Activated T-helper 1 cell treated with Interleukin-2 at 50 U/mL for 16 hours (primary cell): ENCODE data around the gene ZNF135.

Experiments
- DNase-seq: peaks from one replicate; pipeline ENCODE4 v3.0.0-alpha.2; 2020; ENCODE audit warnings: low read depth

Gene ZNF135

DNA sequence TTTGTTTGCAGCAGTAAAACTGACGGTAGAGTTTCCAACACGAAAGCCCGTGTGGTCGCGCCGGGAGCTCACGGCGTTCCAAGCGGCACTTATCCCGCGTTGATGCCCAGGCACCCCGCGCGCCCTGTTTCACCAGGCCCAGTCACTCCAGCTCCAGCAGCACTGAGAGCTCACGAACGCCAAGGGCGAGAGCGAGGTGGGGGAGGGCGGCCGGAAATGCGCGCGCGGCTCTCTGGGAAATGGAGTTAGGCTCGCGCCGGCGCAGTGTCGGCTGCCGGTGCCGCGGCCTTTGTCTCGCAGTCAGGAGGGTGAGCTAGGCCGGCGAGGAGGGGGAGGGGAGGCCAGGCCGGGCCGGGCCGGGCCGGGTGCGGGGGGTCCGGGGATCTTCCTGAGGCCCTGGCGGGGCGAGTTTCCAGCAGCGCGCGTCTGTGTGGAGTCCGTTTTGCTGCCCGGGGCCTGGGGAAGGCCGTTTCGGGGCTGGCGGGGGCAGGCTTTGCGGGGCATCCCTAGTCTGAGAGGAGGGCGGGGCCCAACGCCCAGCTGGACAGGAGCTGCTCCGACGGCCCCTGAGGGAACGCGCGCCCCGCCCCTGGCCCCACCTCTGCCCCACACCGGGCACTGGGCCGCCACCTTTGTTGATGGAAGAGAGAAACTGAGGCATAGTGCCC lies at the start of gene ZNF135:
TSS of gene ZNF135 (plus strand) at position 280 of the 668 bp plus-strand sequence. CDS start 721 bp downstream, outside the sequence.
- peak; percentile 8 for DNase-seq

DNA sequence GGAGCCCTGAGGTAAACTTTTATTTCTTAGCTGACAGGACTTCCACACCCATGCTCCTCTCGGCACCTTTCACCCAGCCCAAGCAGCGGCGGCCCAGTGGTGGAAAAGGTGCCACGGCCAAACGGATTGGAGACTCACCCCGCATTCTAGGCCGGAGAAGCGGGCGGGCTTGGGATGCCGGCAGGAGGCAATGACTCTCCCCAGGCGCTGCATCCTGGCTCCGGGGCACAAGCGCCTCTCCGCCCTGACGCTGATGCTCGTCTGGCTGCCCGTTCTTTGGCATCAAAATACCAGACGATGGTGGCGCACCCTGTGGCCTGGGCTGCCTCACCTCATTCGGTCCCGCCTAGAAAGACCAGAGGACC lies 49.8 kb upstream of the ZNF135 start:
- no peak for DNase-seq

DNA sequence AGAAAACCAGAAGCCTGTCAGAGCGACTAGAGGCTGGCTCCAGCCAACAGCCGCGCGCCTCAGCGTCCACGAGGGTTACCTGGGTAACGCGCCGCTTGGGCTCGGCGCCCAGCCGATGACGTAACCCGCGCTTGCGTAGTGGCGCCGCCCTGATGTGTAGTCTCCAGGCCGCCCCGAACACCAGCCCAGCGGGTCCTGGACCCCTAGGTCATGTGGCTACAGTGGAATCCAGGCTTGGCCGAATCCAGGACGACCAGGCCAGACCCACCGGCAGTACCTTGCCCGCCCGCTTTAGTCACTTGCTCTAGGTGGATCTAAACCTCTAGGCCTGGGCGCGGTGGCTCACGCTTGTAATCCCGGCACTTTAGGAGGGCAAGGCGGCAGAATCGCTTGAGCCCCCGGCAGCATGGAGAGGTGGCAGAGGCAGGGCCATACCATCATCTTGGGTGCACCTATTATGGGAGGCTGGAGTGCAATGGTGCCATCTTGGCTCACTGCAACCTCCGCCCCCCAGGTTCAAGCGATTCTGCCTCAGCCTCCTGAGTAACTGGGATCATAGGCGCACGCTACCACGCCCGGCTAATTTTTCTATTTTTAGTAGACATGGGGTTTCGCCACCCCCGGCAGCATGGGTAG lies 49.3 kb upstream of the ZNF135 start:
- DNase-seq, result peak; percentile 19

DNA sequence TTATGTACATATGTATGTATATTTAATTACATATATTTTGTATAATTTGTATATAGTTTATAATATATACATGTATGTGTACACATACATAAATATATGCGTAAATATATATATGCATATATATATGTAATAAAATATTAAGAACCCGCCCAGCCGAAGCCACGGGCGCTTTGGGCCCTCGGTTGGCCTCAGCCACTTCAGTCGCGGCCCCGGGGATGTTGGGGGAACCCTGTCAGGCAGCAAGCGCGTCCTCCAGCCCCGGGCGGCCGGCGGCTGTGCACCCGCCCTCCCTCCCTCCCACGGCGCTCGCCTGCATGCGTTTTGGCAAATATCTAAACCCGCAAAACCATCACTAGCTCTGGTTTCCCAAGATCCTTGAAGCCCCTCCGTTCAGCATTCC lies 48.6 kb upstream of the ZNF135 start:
- DNase-seq, result no peak

DNA sequence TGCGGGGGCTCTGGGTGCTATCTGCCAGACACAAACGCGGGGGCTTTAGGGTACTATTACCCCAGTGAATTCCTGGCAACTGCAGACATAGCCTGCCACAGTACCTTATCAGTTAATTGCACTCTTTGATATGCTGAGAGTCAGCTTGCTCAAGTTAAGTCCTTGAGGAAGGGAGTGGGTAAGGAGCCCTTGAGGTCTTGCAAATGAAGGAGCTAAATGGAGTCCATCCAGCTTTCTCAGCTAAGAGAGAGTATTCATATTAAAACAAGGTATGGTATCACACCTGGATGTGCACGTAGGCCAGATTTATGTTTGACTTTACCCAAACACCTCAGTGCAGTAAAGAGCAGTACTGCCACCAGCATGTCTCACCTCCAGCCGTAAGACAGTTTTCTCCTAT lies 44.9 kb upstream of the ZNF135 start:
- no peak for DNase-seq

DNA sequence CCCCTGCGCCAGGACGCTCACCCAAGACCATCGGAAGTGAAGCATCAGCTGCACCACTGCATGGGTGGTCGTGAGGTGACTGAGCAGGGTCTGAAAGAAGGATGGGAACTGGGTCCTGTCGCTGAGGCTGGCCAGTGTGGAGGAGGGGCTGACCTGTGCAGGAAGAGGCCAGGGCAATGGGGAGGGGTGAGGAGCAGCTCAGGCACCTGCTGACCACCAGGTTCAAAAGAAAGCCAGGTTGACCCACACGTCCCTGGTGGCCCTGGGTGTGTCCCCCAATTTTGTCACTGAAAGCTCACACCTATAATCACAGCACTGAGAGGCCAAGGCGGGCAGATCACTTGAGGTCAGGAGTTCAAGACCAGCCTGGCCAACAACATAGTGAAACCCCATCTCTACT lies 39.0 kb upstream of the ZNF135 start:
- DNase-seq, result no peak

DNA sequence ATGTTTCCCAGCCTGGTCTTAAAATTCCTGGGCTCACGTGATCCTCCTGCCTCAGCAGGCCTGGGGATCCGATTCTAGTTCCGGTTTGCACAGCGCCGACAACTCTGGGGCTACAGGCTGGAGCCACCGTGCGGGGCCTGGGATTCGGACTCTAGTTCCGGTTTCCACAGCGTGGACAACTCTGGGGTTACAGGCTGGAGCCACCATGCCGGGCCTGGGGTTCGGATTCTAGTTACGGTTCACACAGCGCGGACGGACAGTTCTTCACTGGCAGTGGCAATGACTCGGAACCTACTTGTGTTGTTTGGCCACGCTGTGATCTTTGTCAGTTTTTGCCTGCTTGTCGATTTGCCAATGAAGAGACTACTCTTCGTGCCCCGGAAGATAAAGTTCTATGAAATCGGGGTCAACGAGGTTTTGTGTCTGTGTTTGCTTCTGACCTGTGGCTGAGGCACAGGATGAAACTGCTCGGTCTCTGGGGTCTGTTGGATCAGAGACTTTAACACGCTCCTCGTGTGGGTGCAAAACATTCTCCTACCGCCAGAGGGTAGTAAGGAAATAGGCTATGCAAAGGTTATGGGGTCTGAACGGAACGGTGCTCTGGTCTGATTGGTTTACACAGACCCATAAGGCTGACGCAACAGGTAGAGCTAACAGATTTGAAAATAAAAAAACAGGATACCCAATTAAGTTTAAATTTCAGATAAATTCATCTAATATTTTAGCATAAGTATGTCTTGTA lies 37.4 kb upstream of the ZNF135 start:
- DNase-seq, result no peak

DNA sequence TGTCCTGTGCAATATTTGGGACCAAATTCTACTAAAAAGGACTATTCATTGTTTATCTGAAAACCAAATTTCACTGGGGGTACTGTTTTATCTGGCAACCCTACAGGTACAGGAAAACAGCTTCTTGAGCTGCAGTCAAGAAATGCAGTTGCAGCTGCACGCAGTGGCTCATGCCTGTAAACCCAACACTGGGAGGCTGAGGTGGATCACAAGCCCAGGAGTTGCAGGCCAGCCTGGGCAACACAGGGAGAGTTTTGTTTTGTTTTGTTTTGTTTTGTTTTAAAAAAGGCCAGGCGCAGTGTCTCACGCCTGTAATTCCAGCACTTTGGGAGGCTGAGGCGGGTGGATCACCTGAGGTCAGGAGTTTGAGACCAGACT lies 36.8 kb upstream of the ZNF135 start:
- DNase-seq, result no peak

DNA sequence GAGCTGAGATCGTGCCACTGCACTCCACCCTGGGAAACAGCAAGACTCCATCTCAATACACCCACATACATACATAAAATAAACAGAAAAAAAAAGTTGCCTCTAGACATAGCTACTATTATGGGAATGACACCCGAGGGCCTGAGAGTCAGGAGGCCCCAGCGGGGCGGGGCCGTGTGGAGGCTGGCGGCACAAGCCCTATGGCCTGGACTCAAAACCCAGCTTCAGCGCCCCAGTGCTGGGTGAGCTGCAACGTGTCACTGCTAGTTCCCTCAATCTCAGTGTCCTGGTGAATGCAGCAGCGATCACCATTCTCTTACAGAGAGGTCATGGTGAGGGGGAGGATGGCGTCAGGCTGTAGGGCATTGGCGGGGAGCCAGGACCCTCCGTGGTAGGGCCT lies 34.4 kb upstream of the ZNF135 start:
- no peak for DNase-seq

DNA sequence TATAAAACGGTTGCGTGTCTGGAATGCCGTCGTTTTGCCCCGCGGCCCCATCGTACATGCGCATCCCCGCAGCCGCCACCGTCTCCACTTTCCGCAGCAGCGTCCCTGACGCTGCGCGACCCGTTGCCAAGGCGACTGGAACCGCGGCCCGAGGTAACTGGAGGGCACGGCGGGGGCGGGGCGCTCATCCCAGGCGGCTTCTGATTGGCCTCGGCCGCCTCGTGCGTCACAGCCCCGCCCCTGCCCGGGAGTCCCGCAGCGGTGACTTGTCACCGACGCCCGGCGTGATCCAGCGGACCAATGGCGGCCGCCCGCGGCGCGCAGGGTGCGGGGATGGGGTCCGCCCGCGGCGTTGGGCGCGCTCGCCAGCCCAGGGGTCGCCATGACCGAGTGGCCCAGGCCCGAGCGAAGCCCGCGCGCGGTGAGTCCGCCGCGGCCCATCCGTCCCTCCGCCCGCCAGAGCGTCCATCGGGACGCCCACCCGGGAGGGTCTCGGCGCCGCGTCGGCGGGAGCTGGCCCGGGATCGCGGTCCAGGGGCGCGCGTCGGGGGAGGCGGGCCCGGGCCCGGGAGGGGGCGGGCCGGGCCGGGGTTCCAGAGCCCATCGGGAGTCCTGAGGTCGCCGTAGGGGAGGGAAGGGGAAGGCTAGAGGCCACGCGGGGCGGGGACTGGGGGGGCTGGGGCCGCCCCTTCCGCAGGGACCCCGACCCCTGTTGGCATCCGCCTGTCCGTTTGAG lies 25.2 kb upstream of the ZNF135 start, which contains the start of gene ZSCAN1:
TSS of gene ZSCAN1 (plus strand) at position 285 of the 736 bp plus-strand sequence. CDS start 3,812 bp downstream, outside the sequence.
- no peak for DNase-seq

DNA sequence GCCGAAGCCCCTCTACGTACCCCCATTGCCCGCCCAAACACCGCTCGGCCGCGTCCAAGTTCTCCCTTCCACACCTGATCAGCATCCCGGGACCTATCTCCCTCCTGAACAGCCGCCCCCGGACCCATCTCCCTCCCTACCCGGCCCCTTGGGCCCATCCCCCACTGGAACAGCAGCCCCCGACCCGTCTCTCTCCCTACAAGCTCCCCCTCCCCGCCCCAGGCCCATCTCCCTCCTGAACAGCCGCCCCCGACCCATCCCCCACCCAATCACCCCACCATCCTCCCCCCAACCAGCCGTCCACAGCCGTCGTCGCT lies 24.6 kb upstream of the ZNF135 start:
- DNase-seq, result no peak

DNA sequence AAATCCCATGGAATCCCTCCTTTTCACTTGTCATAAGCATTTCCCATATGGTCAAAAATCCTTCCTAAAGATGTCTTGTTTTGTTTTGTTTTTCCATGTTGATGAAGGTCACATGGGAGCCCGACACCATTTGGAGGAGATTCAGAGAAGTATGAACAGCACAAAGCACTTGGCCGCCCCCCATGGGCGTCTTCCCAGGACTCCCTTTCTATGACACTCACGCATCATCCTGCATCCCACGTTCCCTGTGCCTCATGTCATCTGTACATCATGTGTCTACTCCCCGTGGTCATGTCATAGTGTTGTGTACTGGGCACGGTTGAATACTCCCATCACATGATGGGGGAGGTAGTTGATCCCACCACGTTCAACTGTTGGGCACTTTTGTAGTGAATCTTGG lies 23.2 kb upstream of the ZNF135 start:
- no peak for DNase-seq

DNA sequence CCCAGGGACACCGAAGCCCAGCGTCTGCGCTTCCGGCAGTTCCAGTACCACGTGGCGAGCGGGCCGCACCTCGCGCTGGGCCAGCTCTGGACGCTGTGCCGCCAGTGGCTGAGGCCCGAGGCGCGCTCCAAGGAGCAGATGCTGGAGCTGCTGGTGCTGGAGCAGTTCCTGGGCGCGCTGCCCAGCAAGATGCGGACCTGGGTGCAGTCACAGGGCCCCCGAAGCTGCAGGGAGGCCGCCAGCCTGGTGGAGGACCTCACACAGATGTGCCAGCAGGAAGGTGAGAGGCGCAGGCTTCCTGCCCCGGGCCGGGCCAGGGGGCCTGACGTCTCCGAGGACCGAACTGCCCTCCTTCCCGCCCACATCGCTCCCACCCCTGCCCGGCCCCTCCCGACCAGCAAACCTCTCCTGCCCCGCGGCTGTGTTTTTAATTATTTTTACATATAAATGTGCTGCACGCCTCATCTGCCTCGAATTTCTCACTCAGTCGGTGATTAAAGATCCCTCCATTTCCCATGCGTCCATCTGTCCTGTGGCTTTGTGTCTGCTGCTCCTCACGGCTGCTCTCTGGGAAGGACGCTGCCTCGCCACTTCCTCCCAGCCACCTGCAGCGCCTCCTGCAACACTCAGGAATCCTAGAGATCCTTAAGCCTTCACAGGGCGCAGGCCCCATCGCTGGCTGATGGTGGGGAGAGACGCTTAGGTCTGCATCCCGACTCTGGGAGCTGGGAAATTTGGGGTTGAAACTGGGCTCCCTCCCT lies 21.0 kb upstream of the ZNF135 start:
- DNase-seq, result no peak

DNA sequence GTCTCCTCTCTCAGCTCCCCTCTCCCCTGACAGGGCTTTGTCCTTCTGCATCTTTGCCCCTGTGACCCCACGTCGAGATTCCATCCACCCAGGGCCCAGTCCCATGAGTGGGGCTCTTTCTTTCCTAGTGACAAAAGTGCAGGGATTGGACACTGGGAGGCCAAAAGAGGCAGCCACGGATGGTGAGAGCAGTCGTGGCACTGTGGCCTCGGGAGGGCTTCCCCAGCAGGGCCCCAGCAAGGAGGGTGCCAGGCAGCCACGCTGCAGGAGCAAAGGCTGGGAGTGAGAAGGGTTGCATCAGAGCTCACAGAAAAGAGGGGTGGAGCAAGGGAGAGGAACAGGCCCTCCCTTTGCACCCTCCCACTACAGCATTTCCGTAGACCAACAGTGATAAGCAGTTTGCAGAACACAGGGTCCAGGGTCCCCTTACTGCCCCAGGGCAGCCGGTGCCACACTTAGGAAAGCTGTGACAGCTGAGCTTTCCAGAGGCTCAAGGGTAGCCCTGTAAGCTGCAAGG lies 20.3 kb upstream of the ZNF135 start:
- no peak for DNase-seq

DNA sequence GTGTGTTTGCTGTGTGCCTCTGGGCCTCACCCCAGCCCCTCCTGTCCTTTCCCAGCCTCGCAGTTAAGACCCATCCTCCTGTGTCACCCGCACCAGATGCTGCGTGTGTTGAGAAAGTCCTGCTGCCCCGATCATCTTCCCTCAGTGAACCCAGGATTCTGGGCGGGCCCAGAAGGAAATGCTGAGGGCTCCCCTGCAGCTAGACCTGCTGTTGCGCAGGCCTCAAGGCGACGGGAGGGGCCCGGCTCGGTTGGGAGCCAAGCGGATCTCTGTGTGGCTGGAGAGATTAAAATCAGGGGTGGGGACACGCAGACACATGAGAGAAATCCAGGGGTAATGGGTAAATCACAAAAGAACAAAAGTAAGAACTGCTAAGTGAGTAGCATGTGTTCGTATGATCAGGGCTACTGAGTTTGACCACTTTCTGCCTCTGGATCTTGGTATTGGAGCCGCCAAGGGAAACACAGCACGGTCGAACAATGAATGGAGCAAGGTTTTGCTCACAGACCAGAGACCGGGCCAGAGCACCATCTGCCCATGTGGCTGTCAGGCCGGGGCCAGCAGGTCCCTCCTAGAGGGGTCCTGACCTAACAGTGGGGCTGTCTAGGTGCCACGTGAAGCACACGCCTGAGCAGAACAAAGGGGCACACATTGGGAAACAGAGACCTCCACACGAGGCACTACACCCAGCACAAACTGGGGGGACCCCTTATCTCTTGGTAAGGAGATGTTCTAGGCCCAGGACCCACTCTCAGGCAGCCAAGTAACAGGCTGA lies 18.1 kb upstream of the ZNF135 start:
- no peak for DNase-seq

DNA sequence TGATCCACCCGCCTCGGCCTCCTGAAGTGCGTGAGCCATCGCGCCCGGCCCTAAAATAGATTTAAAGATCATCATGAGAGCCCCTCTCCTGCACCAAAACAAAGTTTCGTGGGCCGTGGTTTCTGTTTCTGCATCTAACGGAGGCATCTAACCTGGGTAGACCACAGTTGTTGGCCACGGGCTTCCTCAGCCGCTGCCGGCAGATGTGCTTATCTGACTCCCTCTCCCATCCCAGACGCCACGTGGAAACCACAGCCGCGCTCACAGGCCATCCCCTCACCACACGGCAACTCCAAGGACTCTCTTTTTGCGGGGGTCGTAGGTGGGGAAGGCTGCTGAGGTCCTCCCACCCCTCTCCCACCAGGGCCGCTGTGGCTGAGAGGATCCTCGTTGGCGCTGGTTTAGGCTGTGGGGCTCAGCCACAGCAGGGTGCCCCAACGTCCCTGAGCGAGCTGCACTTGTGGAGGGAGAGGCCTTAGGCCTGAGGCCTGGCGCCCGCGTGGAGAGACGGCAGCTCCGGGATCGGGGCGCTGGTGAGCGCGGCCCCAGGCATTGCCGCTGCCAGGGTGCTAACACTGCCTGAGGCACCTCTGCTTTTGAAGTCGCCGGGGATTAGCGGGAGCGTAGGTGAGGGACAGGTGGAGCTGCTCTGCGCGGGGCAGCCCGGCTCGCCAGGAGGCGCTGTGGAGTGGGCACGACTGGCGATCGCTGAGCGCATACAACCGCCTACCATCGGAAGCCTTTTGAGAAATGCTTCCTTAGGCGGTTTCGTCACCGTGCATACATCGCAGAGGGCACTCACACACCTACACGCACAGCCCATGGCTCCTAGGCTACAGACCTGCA lies 16.4 kb upstream of the ZNF135 start:
- DNase-seq, result no peak

DNA sequence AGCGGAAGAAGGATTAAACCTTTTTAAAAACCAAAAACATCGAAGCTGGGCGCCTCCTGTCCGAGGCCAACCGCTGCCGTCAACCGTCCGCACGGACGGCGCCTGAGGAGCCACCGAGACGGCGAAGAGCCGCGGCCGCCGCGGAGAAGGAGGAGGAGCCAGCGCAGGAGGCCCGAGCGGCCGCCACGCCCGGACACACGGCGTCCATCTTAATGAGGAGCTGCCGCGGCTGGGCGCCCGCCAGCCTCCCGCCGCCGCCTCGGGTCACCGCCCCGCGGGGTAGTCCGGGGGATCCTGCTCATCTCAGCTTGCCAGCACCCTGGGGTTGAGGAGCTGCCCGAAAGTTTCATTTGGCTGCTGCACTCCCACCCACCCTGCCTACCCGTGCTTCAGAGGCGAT lies 14.7 kb upstream of the ZNF135 start:
- DNase-seq, result no peak

DNA sequence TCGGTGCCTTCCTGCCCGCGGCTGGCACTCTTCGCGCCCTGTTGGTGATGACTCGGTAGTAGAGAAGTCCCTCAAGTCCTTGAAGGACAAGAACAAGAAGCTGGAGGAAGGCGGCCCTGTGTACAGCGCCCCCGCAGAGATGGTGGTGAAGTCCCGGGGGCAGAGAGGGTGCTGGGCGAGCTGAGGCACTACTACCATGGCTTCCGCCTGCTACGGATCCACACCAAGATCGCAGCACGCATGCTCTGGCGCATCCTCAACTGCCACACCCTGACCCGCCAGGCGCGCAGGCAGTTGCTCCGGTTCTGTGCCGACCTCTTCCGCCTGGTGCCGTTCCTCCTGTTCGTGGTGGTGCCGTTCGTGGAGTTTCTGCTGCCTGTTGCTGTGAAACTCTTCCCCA lies 14.2 kb upstream of the ZNF135 start:
- DNase-seq, result no peak

DNA sequence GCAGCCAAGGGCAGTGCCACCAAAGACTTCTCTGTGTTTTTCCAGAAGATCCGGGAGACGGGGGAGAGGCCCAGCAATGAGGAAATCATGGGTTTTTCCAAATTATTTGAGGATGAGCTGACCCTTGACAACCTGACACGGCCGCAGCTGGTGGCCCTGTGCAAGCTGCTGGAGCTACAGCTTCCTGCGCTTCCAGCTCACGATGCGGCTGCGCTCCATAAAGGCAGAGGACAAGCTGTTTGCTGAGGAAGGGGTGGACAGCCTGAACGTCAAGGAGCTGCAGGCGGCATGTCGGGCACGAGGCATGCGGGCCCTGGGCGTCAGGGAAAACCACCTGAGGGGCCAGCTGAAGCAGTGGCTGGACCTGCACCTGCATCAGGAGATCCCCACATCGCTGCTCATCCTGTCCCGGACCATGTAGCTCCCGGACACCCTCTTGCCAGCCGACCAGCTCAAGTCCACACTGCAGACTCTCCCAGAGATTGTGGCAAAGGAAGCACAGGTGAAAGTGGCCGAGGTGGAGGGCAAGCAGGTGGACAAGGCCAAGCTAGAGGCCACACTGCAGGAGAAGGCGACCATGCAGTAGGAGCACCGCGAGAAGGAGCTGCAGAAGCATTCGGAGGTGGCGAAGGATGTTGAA lies 13.6 kb upstream of the ZNF135 start:
- DNase-seq, result no peak

DNA sequence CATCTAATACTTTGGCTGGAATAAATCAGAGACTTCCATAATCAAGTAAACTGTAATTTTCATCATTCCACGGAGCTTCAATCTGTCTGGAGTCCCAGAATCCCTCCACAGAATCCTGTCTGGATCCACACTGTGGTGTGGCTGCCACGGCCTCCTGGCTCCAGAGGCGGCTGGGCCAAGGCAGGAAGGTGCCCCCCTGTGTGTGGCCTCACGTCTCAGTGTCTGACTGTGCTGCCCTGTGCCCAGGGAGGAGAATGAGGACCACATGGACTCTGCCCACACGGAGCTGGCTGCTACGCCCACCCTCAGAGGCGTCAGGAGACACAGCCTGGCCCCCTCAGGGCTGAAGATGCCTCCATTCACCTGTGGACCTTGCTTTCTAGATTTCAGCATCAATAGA lies 12.2 kb upstream of the ZNF135 start:
- DNase-seq, result no peak
